OCI-M2 (cell line): Measurements from ENCODE around the gene RBM12.

ENCODE experiments used
- DNase-seq: peaks from one replicate; lab custom pipeline; 2025; ENCODE audit not compliant: unreplicated experiment; lab: John Stamatoyannopoulos, UW

The RBM12 gene

GRCh38 chr20:35600993-35601973 lies 63.4 kb downstream of the RBM12 start:
- DNase-seq = no peak

GRCh38 chr20:35600176-35600992 lies 64.3 kb downstream of the RBM12 start:
- no peak for DNase-seq

- no peak for DNase-seq
Measured at GRCh38 chr20:35599776-35600120, 65.0 kb downstream of the RBM12 start.
